HUDEP-2 (cell line): Measurements from ENCODE around the gene GPR15.

Experiments
- DNase-seq, 76 experiments: peaks; one replicate each; lab custom pipeline; 2025; ENCODE audit not compliant: unreplicated experiment in 76 of 76; lab: John Stamatoyannopoulos, UW

The GPR15 gene

DNA sequence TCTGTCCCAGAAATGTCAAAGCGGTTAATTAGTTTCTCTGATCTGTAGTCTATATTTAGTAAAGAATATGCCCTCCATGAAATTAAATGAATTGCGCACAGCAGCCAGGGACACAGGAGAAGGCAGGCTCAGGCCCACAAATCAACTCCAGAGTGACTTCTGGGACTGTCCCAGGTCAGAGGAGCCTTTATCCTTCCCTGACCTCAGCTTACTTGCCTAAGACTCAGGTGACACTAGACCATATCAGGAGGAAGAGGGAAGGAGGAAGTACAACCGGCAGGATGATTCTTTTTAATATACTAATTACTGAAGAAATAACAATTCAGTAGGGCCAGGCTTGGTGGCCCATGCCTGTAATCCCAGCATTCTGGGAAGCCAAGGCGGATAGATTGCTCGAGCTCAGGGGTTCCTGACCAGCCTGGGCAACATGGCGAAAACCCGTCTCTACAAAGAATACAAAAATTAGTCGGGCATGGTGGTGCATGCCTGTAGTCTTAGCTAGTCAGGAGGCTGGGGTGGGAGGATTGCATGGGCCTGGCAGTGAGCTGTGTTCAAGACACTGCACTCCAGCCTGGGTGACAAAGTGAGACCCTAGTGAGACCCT, 1.8 kb upstream of the GPR15 start:
- DNase-seq: no peak

DNA sequence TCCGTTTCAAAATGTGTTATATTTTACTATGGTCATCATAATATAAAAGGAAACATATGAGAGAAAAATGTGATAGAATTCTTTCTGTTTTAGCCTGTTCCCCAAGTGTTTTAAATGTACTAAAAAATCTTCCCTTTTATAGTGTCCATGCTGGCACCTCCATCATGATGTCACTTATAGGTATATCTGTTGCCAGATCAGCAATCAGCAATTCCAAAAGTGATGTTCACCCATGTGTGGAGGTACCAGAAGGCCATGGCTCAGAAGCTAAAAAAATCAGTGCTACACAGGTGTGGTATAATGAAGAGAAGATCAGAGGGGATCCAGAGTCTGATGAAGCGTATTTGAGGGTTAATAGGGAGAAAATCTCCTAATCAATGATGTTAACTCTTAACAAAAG, 1.1 kb upstream of the GPR15 start:
- DNase-seq: no peak

GRCh38 chr3:98532275-98532637, 478 bp downstream of the GPR15 start:
- no peak for DNase-seq

GRCh38 chr3:98532709-98533571, 1.2 kb downstream of the GPR15 start:
- no peak for DNase-seq

- no peak for DNase-seq
Observed at GRCh38 chr3:98534168-98534567, 2.4 kb downstream of the GPR15 start.

- no peak for DNase-seq
Observed at GRCh38 chr3:98534734-98535133, 3.0 kb downstream of the GPR15 start.

GRCh38 chr3:98536456-98537017, 4.8 kb downstream of the GPR15 start:
- DNase-seq: no peak

GRCh38 chr3:98540346-98540745, 8.6 kb downstream of the GPR15 start:
- no peak for DNase-seq

- no peak for DNase-seq
Observed at GRCh38 chr3:98541695-98542094, 9.9 kb downstream of the GPR15 start.

GRCh38 chr3:98542623-98543022, 10.8 kb downstream of the GPR15 start:
- DNase-seq: no peak

GRCh38 chr3:98545940-98546339, 14.2 kb downstream of the GPR15 start:
- no peak for DNase-seq

GRCh38 chr3:98548544-98548943, 16.8 kb downstream of the GPR15 start:
- DNase-seq: no peak

GRCh38 chr3:98550833-98551232, 19.1 kb downstream of the GPR15 start:
- no peak for DNase-seq

DNA sequence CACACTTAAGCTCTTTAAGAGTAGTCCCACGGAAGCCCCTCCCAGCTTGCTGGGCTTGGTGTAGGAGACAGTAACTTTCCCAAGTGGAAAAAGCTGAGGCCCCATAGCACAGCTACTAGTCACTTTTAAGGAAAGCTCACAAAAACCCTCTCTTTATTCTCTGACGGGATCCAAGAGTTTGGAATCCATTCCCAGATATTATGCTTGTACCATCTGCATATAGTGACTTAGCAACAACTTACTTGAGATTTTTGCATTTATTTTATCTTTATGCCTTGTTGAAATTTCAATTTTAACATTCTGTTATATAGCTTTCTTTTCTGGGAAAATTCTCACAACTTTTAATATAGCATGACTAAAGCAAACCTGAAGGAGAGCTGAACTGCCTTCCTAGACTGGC, 19.5 kb downstream of the GPR15 start:
- no peak for DNase-seq

DNA sequence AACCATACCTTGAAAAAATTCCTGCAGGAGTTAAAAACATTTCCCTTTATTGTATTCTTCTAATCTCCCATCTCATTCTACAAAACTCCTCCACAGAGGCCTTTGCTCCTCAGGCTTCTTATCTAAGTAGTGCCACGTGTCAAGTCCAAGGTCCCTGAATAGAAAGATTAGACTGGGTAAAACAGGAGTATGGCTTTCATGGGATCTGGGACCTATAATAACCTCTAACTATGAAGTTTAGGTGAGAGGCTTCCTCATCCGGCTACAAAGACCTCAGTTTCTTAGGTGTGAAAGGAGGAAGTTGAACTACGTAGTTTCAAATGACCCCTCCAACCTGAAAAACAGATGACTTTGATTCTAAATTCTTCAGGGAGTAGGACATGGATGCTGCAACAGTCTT, 20.0 kb downstream of the GPR15 start:
- DNase-seq: peak in 26 of 76 experiments; percentile 5 to 57 (median 22)

- no peak for DNase-seq
Observed at GRCh38 chr3:98552232-98553020, 20.6 kb downstream of the GPR15 start.

- no peak for DNase-seq
Observed at GRCh38 chr3:98553021-98553563, 21.3 kb downstream of the GPR15 start.

GRCh38 chr3:98553753-98554152, 22.0 kb downstream of the GPR15 start:
- DNase-seq: peak in 5 of 76 experiments; percentile 8 to 43 (median 10)

- DNase-seq: no peak
Observed at GRCh38 chr3:98554580-98554979, 22.8 kb downstream of the GPR15 start.

GRCh38 chr3:98555025-98555379, 23.2 kb downstream of the GPR15 start:
- DNase-seq: no peak
